ENCODE measurements around the gene FLT3. TPM values are rescaled to one million over a fixed set of nuclear protein-coding genes. Genes with fewer than 3 reads are reported as not detected.
A peak's percentile ranks its signal among the peaks of the same experiment; 100 is the strongest.

Gene FLT3
- total and polyA plus RNA-seq, 10 of the 15 experiments (the other 5 are each of a cell fraction or from before 2014, with no cell fraction given): 0.04 to 0.19 (median 0.11) TPM; not detected in 1

GRCh38 chr13:28099396-28100149, 803 bp downstream of the FLT3 start:
- Histone ChIP-seq H3K4me2 (ENCODE audit: control insufficient read depth, insufficient read depth) (peak overlapping the region; percentile 92), H3K36me3 (ENCODE audit: control insufficient read depth in 2 of 2, insufficient read depth in 2 of 2, low read length in 1 of 2) (no peaks in the 10 kb centered on the region), H4K20me1 (ENCODE audit: control insufficient read depth, insufficient read depth) (no peaks in the 10 kb centered on the region), H3K9me3 (replicated peaks; ENCODE audit: control insufficient read depth, insufficient read depth, low read length) (no peaks in the 10 kb centered on the region; the same call in 1 of the 3 replicates), H3K9ac (ENCODE audit: control insufficient read depth, insufficient read depth, low read length) (no peak overlapping the region), H2AFZ (ENCODE audit: control insufficient read depth, low read depth, low read length) (no peak overlapping the region), H3K4me3 (peak overlapping the region; percentile 68; the same call in 1 of the 2 replicates), H3K27ac (ENCODE audit: control insufficient read depth, insufficient read depth) (no peak overlapping the region), H3K27me3 (replicated peaks in 1 of 2; ENCODE audit: control insufficient read depth in 2 of 2, insufficient read depth in 2 of 2, low read length in 1 of 2) (peaks cover 6 to 18% of the 10 kb centered on the region in 2 experiments), H3K4me1 (ENCODE audit: control insufficient read depth, insufficient read depth, low read length) (no peaks in the 10 kb centered on the region), H3K79me2 (ENCODE audit: control insufficient read depth, insufficient read depth, low read length) (no peaks in the 10 kb centered on the region)
- ChIA-PET POLR2A (interaction anchor here (0.7 kb wide), 1 partner anchor 8 kb away, joined by 4 read pairs; no protein-coding TSS in a partner anchor), SMC1A (ENCODE audit: uncharacterized antibody, unreplicated experiment) (interaction anchor here (0.7 kb wide), 1 partner anchor 129 kb away, joined by 3 read pairs; no protein-coding TSS in a partner anchor), CTCF (no interaction called here), RAD21 (ENCODE audit: unreplicated experiment) (no interaction called here)
- intact Hi-C loops (cut with micrococcal nuclease; ENCODE audit: unreplicated experiment): no loop called here
- in situ Hi-C loops (cut with MboI): no loop called here
- FAIRE-seq: no peak
- 19% methylated on average over 35 of the region's 35 CpGs for WGBS (ENCODE audit: insufficient coverage, insufficient replicate concordance, low lambda C conversion rate, missing lambda C conversion rate)
- no peak for DNase-seq (ENCODE audit: low read depth, low spot score)
- ATAC-seq: no peak; the same call in 2 of the 3 replicates
- BruUV-seq (replicated peaks): no TSS peak
- TF ChIP-seq E2F8 (IDR thresholded peaks at IDR 0.05; ENCODE audit: low read depth, partially characterized antibody) (no peak), EZH2 (IDR thresholded peaks at IDR 0.05; ENCODE audit: borderline replicate concordance, control insufficient read depth, low read depth, low read length) (0 out of 2 replicates have a peak, but pooled peaks have one; percentile 66)
